Hepatocyte (in vitro differentiated cells): ENCODE data around the gene CHN1.

Experiments
- CTCF ChIP-seq: fragments of 200-600 bp; sonication (generic); IDR thresholded peaks from 2 replicates; pipeline ENCODE4 v1.5.1; 2016; ENCODE audit warnings: antibody characterized with exemption, mild to moderate bottlenecking; ENCODE audit not compliant: poor library complexity
- EZH2 ChIP-seq: fragments of 200-600 bp; sonication (generic); IDR thresholded peaks from 2 replicates; pipeline ENCODE4 v1.6.1; 2016; ENCODE audit warnings: antibody characterized with exemption, mild to moderate bottlenecking, borderline replicate concordance

- TF ChIP-seq CTCF (no peak), EZH2 (no peak)
Measured at GRCh38 chr2:174760845-174761473, 244.2 kb downstream of the CHN1 start.
